Hepatocyte (in vitro differentiated cells): Measurements from ENCODE around the gene CDH12. TPM values are rescaled to one million over a fixed set of nuclear protein-coding genes. Genes with fewer than 3 reads are reported as not detected.
"Not testable (repeated sequence)": the region's sequence is repeated elsewhere in the genome, so short reads cannot be mapped to it uniquely, and the experiment has no call there.

Experiments used
- DNase-seq: peaks from one replicate; pipeline ENCODE4 v3.0.0-alpha.2; 2016; ENCODE audit warnings: low spot score
- H2AFZ ChIP-seq: fragments of 200-600 bp; sonication (generic); 2 replicates; pipeline ENCODE4 v1.6.0; 2016; ENCODE audit warnings: antibody characterized with exemption, mild to moderate bottlenecking
- H3K27ac ChIP-seq: fragments of 200-600 bp; sonication (generic); 2 replicates; pipeline ENCODE4 v1.5.1; 2016; ENCODE audit warnings: mild to moderate bottlenecking
- H3K27me3 ChIP-seq: fragments of 200-600 bp; sonication (generic); 2 replicates; pipeline ENCODE4 v1.6.1; 2016
- H3K36me3 ChIP-seq: fragments of 200-600 bp; sonication (generic); replicated peaks from 2 replicates; pipeline ENCODE4 v1.5.1; 2016; ENCODE audit warnings: low read depth; ENCODE audit not compliant: insufficient read depth
- H3K4me1 ChIP-seq: fragments of 200-600 bp; sonication (generic); 2 replicates; pipeline ENCODE4 v1.5.1; 2016; ENCODE audit warnings: mild to moderate bottlenecking, moderate library complexity; ENCODE audit not compliant: insufficient read depth
- H3K4me2 ChIP-seq: fragments of 200-600 bp; sonication (generic); 2 replicates; pipeline ENCODE4 v1.6.0; 2016
- H3K4me3 ChIP-seq: fragments of 200-600 bp; sonication (generic); 2 replicates; pipeline ENCODE4 v1.5.1; 2016; ENCODE audit warnings: mild to moderate bottlenecking
- H3K79me2 ChIP-seq: fragments of 200-600 bp; sonication (generic); 2 replicates; pipeline ENCODE4 v1.6.0; 2017; ENCODE audit warnings: mild to moderate bottlenecking
- H3K9me2 ChIP-seq: fragments of 200-600 bp; sonication (generic); replicated peaks from 2 replicates; pipeline ENCODE4 v1.6.0; 2017; ENCODE audit warnings: mild to moderate bottlenecking; ENCODE audit not compliant: insufficient read depth
- H3K9me3 ChIP-seq: fragments of 200-600 bp; sonication (generic); 2 replicates; pipeline ENCODE4 v1.5.1; 2016; ENCODE audit warnings: low read depth, mild to moderate bottlenecking
- H4K20me1 ChIP-seq: fragments of 200-600 bp; sonication (generic); 2 replicates; pipeline ENCODE4 v1.6.0; 2016; ENCODE audit warnings: mild to moderate bottlenecking; ENCODE audit not compliant: insufficient read depth, poor library complexity, severe bottlenecking
- CTCF ChIP-seq: fragments of 200-600 bp; sonication (generic); IDR thresholded peaks from 2 replicates; pipeline ENCODE4 v1.5.1; 2016; ENCODE audit warnings: antibody characterized with exemption, mild to moderate bottlenecking; ENCODE audit not compliant: poor library complexity
- EZH2 ChIP-seq: fragments of 200-600 bp; sonication (generic); IDR thresholded peaks from 2 replicates; pipeline ENCODE4 v1.6.1; 2016; ENCODE audit warnings: antibody characterized with exemption, mild to moderate bottlenecking, borderline replicate concordance
- EZH2phosphoT487 ChIP-seq: fragments of 200-600 bp; sonication (generic); IDR thresholded peaks from one replicate; pipeline ENCODE4 v1.6.1; 2018; ENCODE audit warnings: antibody characterized with exemption, mild to moderate bottlenecking, low read depth, moderate library complexity; ENCODE audit not compliant: unreplicated experiment, severe bottlenecking
- WGBS: methylation state at CpG from one replicate; pipeline ENCODE4 v1.1.6; 2016; ENCODE audit warnings: low lambda C conversion rate; ENCODE audit errors: missing lambda C conversion rate; 5-methylcytosine and 5-hydroxymethylcytosine counted together
- polyA plus RNA-seq: library from polyadenylated mRNA; unstranded; fragments of >200 nt; fragmentation: Nextera tagmentation; extraction: Ambion mirVana; gene quantifications from 2 replicates; pipeline ENCODE4 v1.2.1, GENCODE V29; 2016
- total RNA-seq: library from RNA; depleted of rRNA; stranded (reverse); fragments of >200 nt; gene quantifications from 2 replicates; pipeline ENCODE4 v1.2.3, GENCODE V29; 2014

The CDH12 gene
- total and polyA plus RNA-seq, 2 experiments from 2014 or later, result 15.4 to 44.5 TPM

DNA sequence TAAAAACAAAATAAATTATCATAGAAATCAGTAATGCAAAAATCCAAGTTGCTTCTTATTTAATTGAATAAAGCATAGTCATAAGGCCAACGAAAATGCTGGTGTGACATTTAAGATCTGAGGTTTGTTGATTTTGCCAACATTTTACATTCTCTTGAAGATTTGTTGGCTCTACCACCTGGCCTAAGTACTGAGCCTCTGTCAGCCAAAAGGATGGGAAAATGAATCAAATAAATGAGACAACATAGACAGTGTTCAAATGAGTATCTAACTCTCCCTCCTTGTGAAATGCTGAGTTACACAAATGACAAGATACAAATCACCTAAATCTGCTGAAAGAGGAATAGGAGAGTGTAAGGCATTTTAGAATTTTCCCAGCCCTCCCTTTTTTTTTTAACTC is 575.0 kb downstream of the CDH12 start:
- H3K27me3 ChIP-seq, result no peaks in the 10 kb centered on the region
- H3K9me2 ChIP-seq, result no peaks in the 10 kb centered on the region
- no peaks in the 10 kb centered on the region for H4K20me1 ChIP-seq
- TF ChIP-seq EZH2 (no peak), CTCF (no peak), EZH2phosphoT487 (no peak)
- no peak overlapping the region for H3K4me3 ChIP-seq
- H3K27ac ChIP-seq, result no peak overlapping the region
- H3K79me2 ChIP-seq, result no peaks in the 10 kb centered on the region
- 83% methylated on average over 1 of the region's 1 CpG for WGBS
- H3K36me3 ChIP-seq, result no peaks in the 10 kb centered on the region
- no peak overlapping the region for H2AFZ ChIP-seq
- H3K9me3 ChIP-seq, result no peaks in the 10 kb centered on the region
- no peak overlapping the region for H3K4me2 ChIP-seq
- DNase-seq, result no peak
- H3K4me1 ChIP-seq, result no peaks in the 10 kb centered on the region

- H3K9me3 ChIP-seq, result no peaks in the 10 kb centered on the region
- WGBS, result 84% methylated on average over 4 of the region's 4 CpGs
- H3K36me3 ChIP-seq, result no peaks in the 10 kb centered on the region
- no peak overlapping the region for H3K27ac ChIP-seq
- no peaks in the 10 kb centered on the region for H4K20me1 ChIP-seq
- no peaks in the 10 kb centered on the region for H3K27me3 ChIP-seq
- TF ChIP-seq EZH2 (no peak), CTCF (no peak), EZH2phosphoT487 (no peak)
- H3K9me2 ChIP-seq, result no peaks in the 10 kb centered on the region
- no peak overlapping the region for H2AFZ ChIP-seq
- no peaks in the 10 kb centered on the region for H3K4me1 ChIP-seq
- H3K4me3 ChIP-seq, result no peak overlapping the region
- H3K79me2 ChIP-seq, result no peaks in the 10 kb centered on the region
- H3K4me2 ChIP-seq, result no peak overlapping the region
- DNase-seq, result no peak
Measured at GRCh38 chr5:22277006-22277405, 576.1 kb downstream of the CDH12 start.

- H3K9me3 ChIP-seq, DNase-seq, H3K4me2 ChIP-seq, H3K36me3 ChIP-seq, H3K4me1 ChIP-seq, H3K79me2 ChIP-seq, H3K4me3 ChIP-seq, H3K27me3 ChIP-seq, H3K27ac ChIP-seq, H2AFZ ChIP-seq, H3K9me2 ChIP-seq, H4K20me1 ChIP-seq: not testable (repeated sequence)
- WGBS, result 90% methylated on average over 7 of the region's 7 CpGs
Measured at GRCh38 chr5:22265855-22266254, 587.3 kb downstream of the CDH12 start.

GRCh38 chr5:22258139-22258538 is 595.0 kb downstream of the CDH12 start:
- no peaks in the 10 kb centered on the region for H3K9me3 ChIP-seq
- no peak overlapping the region for H3K4me2 ChIP-seq
- H2AFZ ChIP-seq, result no peak overlapping the region
- no peaks in the 10 kb centered on the region for H3K36me3 ChIP-seq
- H3K27ac ChIP-seq, result no peak overlapping the region
- 82% methylated on average over 5 of the region's 5 CpGs for WGBS
- TF ChIP-seq EZH2phosphoT487 (no peak), EZH2 (no peak), CTCF (no peak)
- H4K20me1 ChIP-seq, result no peaks in the 10 kb centered on the region
- no peaks in the 10 kb centered on the region for H3K9me2 ChIP-seq
- DNase-seq, result no peak
- no peak overlapping the region for H3K4me3 ChIP-seq
- no peaks in the 10 kb centered on the region for H3K27me3 ChIP-seq
- H3K4me1 ChIP-seq, result no peaks in the 10 kb centered on the region
- H3K79me2 ChIP-seq, result no peaks in the 10 kb centered on the region
